Measurements from ENCODE around the gene CHPF.

CHPF gene

GRCh38 chr2:219495531-219496122 is 48.0 kb downstream of the CHPF start:
- peak; percentile 85 for DNase-seq

- DNase-seq = no peak
Measured at GRCh38 chr2:219494952-219495530, 48.6 kb downstream of the CHPF start.

- DNase-seq = no peak
Measured at GRCh38 chr2:219493086-219493485, 50.5 kb downstream of the CHPF start.

GRCh38 chr2:219492575-219492974 is 51.0 kb downstream of the CHPF start:
- no peak for DNase-seq

- DNase-seq = no peak
Measured at GRCh38 chr2:219491278-219491963, 52.2 kb downstream of the CHPF start.

- no peak for DNase-seq
Measured at GRCh38 chr2:219490600-219491130, 52.9 kb downstream of the CHPF start.

- no peak for DNase-seq
Measured at GRCh38 chr2:219490186-219490585, 53.4 kb downstream of the CHPF start.

- no peak for DNase-seq
Measured at GRCh38 chr2:219489315-219489714, 54.3 kb downstream of the CHPF start.

All from eye (tissue), 1 donor.